HT-29 (cell line): ENCODE results near the gene HOXD4. TPM values are rescaled to one million over a fixed set of nuclear protein-coding genes. Genes with fewer than 3 reads are reported as not detected.

Experiments used
- DNase-seq: peaks from one replicate; pipeline ENCODE4 v3.0.0-alpha.2; 2015; ENCODE audit warnings: low spot score
- total RNA-seq: library from RNA; depleted of rRNA; stranded (reverse); fragments of >200 nt; shearing (Covaris generic); gene quantifications from 2 replicates; pipeline ENCODE4 v1.2.3, GENCODE V29; 2014; rRNA removed

The HOXD4 gene
- total RNA-seq: not detected in 2 replicates

DNA sequence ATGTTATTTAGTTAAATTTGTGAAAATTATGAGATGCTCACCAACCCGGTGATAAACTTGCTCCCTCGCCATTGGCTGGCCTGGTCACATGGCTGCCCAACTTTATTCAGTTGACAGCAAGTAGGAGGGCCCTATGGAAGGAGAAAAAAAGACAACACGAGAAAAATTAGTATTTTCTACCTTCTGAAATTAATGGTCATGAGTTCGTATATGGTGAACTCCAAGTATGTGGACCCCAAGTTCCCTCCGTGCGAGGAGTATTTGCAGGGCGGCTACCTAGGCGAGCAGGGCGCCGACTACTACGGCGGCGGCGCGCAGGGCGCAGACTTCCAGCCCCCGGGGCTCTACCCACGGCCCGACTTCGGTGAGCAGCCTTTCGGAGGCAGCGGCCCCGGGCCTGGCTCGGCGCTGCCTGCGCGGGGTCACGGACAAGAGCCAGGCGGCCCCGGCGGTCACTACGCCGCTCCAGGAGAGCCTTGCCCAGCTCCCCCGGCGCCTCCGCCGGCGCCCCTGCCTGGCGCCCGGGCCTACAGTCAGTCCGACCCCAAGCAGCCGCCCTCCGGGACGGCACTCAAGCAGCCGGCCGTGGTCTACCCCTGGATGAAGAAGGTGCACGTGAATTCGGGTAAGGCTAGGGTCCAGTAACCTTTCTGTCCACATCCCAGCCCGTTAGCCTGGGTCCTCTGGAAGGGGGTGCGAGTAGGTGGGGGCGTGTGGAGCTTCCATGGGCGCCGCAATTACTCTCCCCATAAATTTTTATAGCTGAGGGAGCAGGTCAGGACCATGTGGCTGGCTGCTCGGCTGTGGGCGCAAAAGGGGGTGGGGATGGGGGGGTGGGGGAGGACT, at the start of gene HOXD4:
HOXD4 (plus strand) TSS at position 109 of the 846 bp plus-strand sequence; CDS start at position 193, 84 bp downstream.
- no peak for DNase-seq

GRCh38 chr2:176101842-176102241, 49.5 kb upstream of the HOXD4 start:
- DNase-seq: no peak

- no peak for DNase-seq
Measured at GRCh38 chr2:176102309-176102866, 49.0 kb upstream of the HOXD4 start.

DNA sequence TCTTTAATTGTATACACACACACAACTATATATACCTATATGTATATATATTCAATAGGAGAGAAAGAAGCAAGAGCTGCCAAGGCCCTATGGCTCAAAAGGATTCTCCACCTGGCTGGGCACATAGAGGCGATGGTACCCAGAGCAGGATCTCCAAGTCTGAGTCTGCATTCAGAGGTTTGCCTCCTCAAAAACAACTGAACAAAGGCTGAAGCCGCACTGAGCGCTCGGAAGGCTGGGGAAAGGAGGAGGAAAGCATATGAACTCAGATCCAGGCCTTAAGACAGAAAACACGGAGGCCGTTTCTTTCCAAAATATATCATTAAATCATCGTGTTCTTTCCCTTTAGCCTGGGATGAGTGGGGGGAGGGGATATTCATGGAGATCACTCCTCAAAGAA, 48.2 kb upstream of the HOXD4 start:
- DNase-seq: no peak

DNA sequence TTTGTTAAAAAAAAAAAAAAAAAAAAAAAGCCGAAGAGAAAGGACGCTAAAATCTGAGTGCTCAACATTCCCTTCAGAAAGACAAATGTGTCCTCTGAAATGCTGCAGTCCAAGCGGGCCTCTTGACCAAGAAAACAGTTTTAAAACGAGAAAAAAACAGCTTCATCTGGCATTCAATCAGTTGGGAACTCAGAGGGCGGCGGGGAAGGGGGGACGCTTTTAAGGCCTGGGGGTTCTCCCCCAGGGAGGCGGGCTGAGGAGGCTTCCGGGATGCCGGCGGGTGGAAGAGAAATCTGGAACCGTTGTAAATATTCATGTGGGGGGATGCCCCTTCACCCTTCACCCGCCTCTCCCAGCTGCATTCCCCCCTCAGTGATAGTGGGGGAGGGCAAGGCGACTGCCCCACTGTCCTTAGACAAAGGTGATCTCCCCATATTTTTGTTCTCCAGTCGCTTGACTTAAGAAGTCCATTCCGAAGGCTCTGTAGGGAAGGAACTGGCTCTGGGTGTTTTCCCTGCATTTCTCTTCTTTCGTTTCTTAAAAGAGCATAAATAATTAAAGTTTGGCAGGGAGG, 47.5 kb upstream of the HOXD4 start:
- no peak for DNase-seq

DNA sequence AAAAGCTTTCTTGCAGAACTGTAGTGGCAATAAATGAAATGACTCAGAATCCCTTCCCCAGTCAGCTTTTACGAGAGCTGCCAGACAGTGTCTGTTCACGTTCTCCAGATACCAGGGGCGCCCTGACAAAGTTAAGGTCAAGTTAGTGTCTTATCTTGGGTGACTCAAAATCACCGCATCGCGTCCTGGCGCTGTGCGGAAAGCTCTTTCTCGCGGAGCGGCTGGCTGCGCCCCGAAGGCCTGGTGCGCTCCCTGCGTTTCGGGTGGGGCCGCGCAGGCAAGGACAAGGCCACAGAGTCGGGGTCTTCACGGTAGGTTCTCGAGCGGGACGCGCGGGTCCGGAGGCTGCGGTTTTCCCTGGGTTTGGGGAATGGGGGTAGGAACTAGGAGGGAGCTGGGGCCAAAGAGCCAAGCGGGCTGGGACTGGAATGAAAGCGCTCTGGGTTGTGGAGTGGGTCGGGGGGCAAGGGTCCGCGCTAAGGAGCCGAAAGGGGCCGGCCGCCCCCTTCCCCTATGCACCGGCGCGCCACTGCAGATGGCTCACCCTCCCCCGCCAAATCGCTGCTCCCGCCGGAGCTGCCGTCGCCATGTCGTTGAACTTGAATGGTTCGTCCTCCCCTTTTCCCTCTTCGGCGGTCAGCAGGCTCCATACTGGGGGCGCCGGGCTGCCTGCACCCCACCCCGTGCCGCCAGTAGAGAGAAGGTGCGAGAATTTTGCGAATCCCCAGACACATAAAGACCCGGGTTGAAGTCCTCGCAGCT, 46.9 kb upstream of the HOXD4 start:
- no peak for DNase-seq

- no peak for DNase-seq
Measured at GRCh38 chr2:176105078-176105729, 46.1 kb upstream of the HOXD4 start.

GRCh38 chr2:176105730-176106580, 45.4 kb upstream of the HOXD4 start:
- no peak for DNase-seq

DNA sequence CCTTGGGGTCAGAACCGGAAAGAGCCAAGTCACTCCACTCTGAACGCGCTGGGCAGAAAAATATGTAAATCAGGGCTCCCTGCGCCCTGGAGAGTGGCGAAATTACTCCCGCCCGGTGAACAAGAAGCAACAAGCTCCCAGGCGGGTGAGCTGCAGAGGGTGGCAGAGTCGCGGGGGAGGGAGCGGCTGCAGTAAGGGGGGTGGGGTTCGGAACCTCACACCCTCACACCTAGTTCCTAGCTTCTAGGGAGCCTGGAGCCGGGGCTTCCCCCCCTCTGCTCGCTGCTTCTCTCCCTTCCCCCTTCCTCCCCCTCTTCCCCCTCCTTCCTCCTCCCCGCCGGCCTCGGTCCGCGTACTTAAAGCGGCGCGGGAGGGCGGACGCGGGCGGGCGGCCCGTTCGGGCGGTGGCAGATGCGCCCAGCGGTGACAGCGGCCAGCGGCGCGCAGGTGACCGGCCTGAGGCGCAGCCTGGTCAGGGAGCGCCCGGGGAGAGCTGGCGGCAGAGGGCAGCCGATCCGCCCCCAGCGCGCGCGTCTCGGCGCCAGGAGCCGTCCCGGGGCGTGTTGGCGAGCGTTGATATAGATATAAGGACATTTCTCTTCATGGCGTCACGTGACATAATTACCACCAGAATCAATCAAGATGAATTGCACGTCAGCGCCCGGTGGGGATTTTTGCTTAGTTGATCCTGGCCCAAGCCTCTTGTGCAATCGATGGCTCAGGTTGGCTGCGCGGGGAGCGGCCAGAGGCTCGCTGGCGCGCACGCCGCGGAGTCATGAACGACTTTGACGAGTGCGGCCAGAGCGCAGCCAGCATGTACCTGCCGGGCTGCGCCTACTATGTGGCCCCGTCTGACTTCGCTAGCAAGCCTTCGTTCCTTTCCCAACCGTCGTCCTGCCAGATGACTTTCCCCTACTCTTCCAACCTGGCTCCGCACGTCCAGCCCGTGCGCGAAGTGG, 44.5 kb upstream of the HOXD4 start, which contains the start of gene HOXD11:
HOXD11 (plus strand) TSS at position 700 of the 959 bp plus-strand sequence; CDS start at position 776, 76 bp downstream.
- no peak for DNase-seq

DNA sequence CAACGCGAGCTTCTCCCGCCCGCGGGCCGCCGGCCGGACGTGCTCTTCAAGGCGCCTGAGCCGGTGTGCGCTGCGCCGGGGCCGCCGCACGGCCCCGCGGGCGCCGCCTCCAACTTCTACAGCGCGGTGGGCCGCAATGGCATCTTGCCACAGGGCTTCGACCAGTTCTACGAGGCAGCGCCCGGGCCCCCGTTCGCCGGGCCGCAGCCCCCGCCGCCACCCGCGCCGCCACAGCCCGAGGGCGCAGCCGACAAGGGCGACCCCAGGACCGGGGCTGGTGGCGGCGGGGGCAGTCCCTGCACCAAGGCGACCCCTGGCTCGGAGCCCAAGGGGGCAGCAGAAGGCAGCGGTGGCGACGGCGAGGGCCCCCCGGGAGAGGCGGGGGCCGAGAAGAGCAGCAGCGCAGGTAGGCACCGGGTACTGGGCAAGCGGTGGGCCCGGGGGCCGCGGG, 43.6 kb upstream of the HOXD4 start:
- DNase-seq: no peak

GRCh38 chr2:176109192-176109901, 42.0 kb upstream of the HOXD4 start:
- no peak for DNase-seq

DNA sequence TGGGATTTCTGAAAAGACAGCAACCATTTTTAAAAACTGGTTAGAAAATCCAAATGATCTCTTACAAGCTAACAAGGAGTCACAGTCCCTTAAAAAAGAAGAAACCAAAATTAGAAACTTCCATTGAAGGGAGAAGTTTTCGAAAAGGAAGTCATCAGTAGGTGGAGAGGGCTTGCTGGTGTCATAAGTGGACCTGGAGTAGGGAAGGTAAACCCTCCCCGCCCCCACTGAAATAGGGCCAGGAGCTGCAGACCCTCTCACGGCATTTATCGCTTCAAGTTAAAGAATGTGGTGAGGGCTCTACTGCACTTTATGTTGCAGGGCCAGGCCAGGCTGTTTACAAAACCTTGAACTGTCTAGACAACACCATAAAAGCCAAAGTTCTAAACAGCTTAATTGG, 41.4 kb upstream of the HOXD4 start:
- DNase-seq: no peak

DNA sequence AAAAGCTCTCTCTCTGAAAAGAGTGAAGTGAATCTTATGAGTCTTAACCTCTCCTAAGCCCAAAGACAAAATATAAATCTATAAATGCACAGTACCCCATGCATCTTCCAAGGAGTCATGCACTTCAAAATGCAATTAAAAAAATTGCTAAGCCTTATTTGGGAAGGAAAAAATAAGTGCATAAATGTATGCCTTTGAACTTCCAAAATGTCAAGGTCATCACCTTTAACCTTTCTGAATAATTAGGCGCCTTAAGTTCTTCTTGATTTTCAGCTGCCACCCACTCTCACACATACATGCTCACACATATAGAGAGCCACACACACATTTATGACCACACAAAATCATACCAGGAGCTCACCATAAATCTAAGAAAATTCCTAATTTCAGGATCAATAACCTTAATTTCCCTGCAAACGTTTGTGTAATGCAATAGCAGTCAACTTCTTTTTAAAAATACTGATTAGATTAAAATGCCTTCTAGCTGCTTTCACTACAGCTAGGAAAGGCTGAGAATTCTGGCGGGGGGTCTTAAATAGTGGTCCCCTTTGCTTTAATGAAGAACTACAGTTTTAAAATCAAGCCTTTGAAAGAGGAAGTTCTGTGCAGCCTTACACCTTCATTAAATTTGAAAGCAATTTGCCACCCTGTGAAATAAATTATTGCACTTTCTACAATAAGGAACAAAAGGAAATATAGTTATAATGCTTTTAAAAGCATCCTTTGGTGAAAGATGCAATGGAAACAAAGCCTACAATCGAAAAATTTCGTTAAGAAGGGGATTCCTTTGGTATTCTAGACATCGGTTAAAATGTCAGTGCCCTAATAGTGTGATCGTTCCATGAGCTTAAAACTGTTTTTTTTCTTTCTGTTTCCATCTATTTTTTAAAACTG, 40.7 kb upstream of the HOXD4 start:
- DNase-seq: no peak

GRCh38 chr2:176111309-176111663, 40.1 kb upstream of the HOXD4 start:
- peak; percentile 30 for DNase-seq

DNA sequence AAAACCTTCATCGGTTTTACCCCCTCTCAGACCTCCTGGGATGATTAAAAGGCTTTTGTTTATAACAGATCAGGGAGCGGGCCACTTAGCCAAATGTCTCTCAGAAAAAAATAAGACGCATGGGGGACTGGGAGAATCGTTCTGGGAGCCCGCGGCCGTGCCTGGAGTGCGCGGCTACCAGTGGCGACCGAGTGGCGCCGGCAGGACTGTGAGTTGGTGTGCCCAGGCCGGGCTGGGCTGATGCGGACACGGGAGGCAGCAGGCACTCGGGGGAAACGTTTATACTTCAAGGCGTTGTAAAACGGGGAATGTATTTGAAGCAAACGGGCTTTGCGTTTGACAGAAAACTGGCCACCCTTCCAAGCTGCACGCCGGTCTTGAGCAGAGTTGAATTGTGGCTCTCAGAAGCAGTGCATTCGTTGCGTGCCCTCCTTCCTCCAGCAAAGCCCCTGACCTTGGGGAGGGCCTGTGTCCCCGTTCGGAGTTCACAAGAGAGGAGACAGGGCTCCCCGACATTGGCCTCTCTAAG, 39.4 kb upstream of the HOXD4 start:
- no peak for DNase-seq

- DNase-seq: no peak
Measured at GRCh38 chr2:176112375-176113302, 38.7 kb upstream of the HOXD4 start.
